GM12878 (cell line): Measurements from ENCODE around the gene RAP1GAP. TPM values are rescaled to one million over a fixed set of nuclear protein-coding genes. Genes with fewer than 3 reads are reported as not detected.

Experiments
- ATAC-seq: fragments of 200-7000 bp; cut with Tn5 transposase; 3 replicates; pipeline ENCODE4 v1.9.1; 2020; ENCODE audit warnings: mild to moderate bottlenecking, moderate library complexity
- BruUV-seq: library from RNA; stranded (reverse); fragments of 400-500 nt; replicated peaks from 2 replicates; lab custom pipeline; 2021; lab: Mats Ljungman, UMichigan
- CTCF ChIA-PET: fragments of 300-600 bp; sonication (Branson Sonifier 250); formaldehyde crosslinking; extraction: SDS; loops from one replicate; lab custom pipeline; 2021; ENCODE audit warnings: inconsistent platforms; lab: Yijun Ruan, JAX
- POLR2A ChIA-PET: fragments of 350-600 bp; formaldehyde crosslinking; extraction: SDS; loops from one replicate; lab custom pipeline; 2021; ENCODE audit warnings: inconsistent platforms; lab: Charles Lee
- RAD21 ChIA-PET: fragments of 300-600 bp; sonication (Branson Sonifier 250); formaldehyde crosslinking; loops from one replicate; lab custom pipeline; 2023; ENCODE audit warnings: antibody characterized with exemption; ENCODE audit not compliant: unreplicated experiment; lab: Charles Lee
- SMC1A ChIA-PET: fragments of 300-600 bp; sonication (Branson Sonifier 250); formaldehyde crosslinking; loops from one replicate; lab custom pipeline; 2023; ENCODE audit not compliant: unreplicated experiment, uncharacterized antibody; lab: Charles Lee
- DNase-seq: peaks from one replicate; pipeline ENCODE4 v3.0.0-alpha.2; 2011; ENCODE audit warnings: low read depth, low spot score
- FAIRE-seq: peaks from 3 replicates; lab custom pipeline; 2011; peaks lifted over from hg19 to GRCh38; lab: Jason Lieb, UNC
- H2AFZ ChIP-seq: 2 replicates; pipeline ENCODE4 v1.6.0; 2011; ENCODE audit warnings: low read depth, low read length, control low read depth; ENCODE audit not compliant: control insufficient read depth
- H3K27ac ChIP-seq: 2 replicates; pipeline ENCODE4 v1.5.1; 2011; ENCODE audit warnings: control low read depth; ENCODE audit not compliant: control insufficient read depth, insufficient read depth
- H3K27me3 ChIP-seq, 2 experiments: replicated peaks in 1 of 2; 2 replicates each; pipeline versions ENCODE4 v1.6.0 to v1.6.1; 2011; ENCODE audit warnings: low read length in 1 of 2; ENCODE audit not compliant: control insufficient read depth in 2 of 2, insufficient read depth in 2 of 2
- H3K36me3 ChIP-seq, 2 experiments: 2 replicates each; pipeline ENCODE4 v1.5.1; 2011; ENCODE audit warnings: low read length in 1 of 2; ENCODE audit not compliant: control insufficient read depth in 2 of 2, insufficient read depth in 2 of 2
- H3K4me1 ChIP-seq: 2 replicates; pipeline ENCODE4 v1.6.1; 2011; ENCODE audit warnings: mild to moderate bottlenecking, low read length, moderate library complexity, mixed read lengths; ENCODE audit not compliant: control insufficient read depth, insufficient read depth
- H3K4me2 ChIP-seq: 2 replicates; pipeline ENCODE4 v1.6.0; 2011; ENCODE audit warnings: control low read depth; ENCODE audit not compliant: control insufficient read depth, insufficient read depth
- H3K4me3 ChIP-seq: fragments of 200-600 bp; sonication (generic); 2 replicates; pipeline ENCODE4 v1.5.1; 2016
- H3K79me2 ChIP-seq: 2 replicates; pipeline ENCODE4 v1.6.0; 2011; ENCODE audit warnings: low read length; ENCODE audit not compliant: control insufficient read depth, insufficient read depth
- H3K9ac ChIP-seq: 2 replicates; pipeline ENCODE4 v1.8.0; 2011; ENCODE audit warnings: low read length, control low read depth, mixed read lengths; ENCODE audit not compliant: control insufficient read depth, insufficient read depth
- H3K9me3 ChIP-seq: replicated peaks from 3 replicates; pipeline ENCODE4 v1.5.1; 2011; ENCODE audit warnings: mild to moderate bottlenecking, low read length; ENCODE audit not compliant: control insufficient read depth, insufficient read depth
- H4K20me1 ChIP-seq: 2 replicates; pipeline ENCODE4 v1.6.0; 2011; ENCODE audit not compliant: control insufficient read depth, insufficient read depth
- BHLHE40 ChIP-seq, 2 experiments: fragments of 450-650 bp in 1 of 2; IDR thresholded peaks; 2 replicates each; pipeline ENCODE4 v1.6.1; 2011 to 2017; ENCODE audit warnings: low read depth in 2 of 2, borderline replicate concordance in 1 of 2, improper control_type of control experiment in 1 of 2, low read length in 1 of 2, mild to moderate bottlenecking in 1 of 2
- ESRRA ChIP-seq: IDR thresholded peaks from 2 replicates; pipeline ENCODE4 v1.6.1; 2012; ENCODE audit warnings: mild to moderate bottlenecking, low read length, improper control_type of control experiment
- IKZF1 ChIP-seq: fragments of 450-650 bp; conservative IDR thresholded peaks from 2 replicates; pipeline ENCODE4 v1.6.1; 2017; ENCODE audit warnings: antibody characterized with exemption, mild to moderate bottlenecking
- IKZF2 ChIP-seq, 2 experiments: fragments of 450-650 bp; IDR thresholded peaks; 2 replicates each; pipeline ENCODE4 v1.6.1; 2017; ENCODE audit warnings: mild to moderate bottlenecking in 2 of 2, moderate library complexity in 2 of 2
- MEF2B ChIP-seq: fragments of 450-650 bp; IDR thresholded peaks from 2 replicates; pipeline ENCODE4 v1.6.1; 2018; ENCODE audit warnings: mild to moderate bottlenecking, moderate library complexity; ENCODE audit not compliant: partially characterized antibody, poor library complexity, severe bottlenecking
- MYC ChIP-seq: IDR thresholded peaks from 2 replicates; pipeline ENCODE4 v1.6.1; 2011; ENCODE audit warnings: mild to moderate bottlenecking, low read length, moderate library complexity, inconsistent platforms; ENCODE audit not compliant: insufficient read depth, insufficient replicate concordance, insufficient read length, severe bottlenecking
- PML ChIP-seq: IDR thresholded peaks from 2 replicates; pipeline ENCODE4 v1.6.1; 2012; ENCODE audit warnings: low read length, inconsistent platforms
- RAD51 ChIP-seq: fragments of 450-650 bp; IDR thresholded peaks from 2 replicates; pipeline ENCODE4 v1.6.1; 2016; ENCODE audit warnings: moderate library complexity, mild to moderate bottlenecking, inconsistent platforms
- RBBP5 ChIP-seq: fragments of 200-600 bp; sonication (generic); conservative IDR thresholded peaks from 2 replicates; pipeline ENCODE4 v1.6.1; 2016
- SP1 ChIP-seq: IDR thresholded peaks from one replicate; pipeline ENCODE4 v1.6.1; 2011; ENCODE audit warnings: low read depth, low read length
- YBX1 ChIP-seq: fragments of 450-650 bp; IDR thresholded peaks from 2 replicates; pipeline ENCODE4 v1.6.1; 2016; ENCODE audit warnings: antibody characterized with exemption
- ZNF207 ChIP-seq: fragments of 450-650 bp; IDR thresholded peaks from 2 replicates; pipeline ENCODE4 v1.6.1; 2014; ENCODE audit warnings: antibody characterized with exemption, mild to moderate bottlenecking, borderline replicate concordance
- ZNF622 ChIP-seq: fragments of 450-650 bp; IDR thresholded peaks from 2 replicates; pipeline ENCODE4 v1.6.1; 2017; ENCODE audit warnings: mild to moderate bottlenecking, inconsistent platforms
- WGBS: methylation state at CpG from one replicate; pipeline ENCODE4 v1.1.6; 2016; ENCODE audit warnings: low lambda C conversion rate; ENCODE audit not compliant: insufficient replicate concordance, insufficient coverage; ENCODE audit errors: missing lambda C conversion rate; 5-methylcytosine and 5-hydroxymethylcytosine counted together
- in situ Hi-C: fragments of 300-500 bp; cut with MboI; formaldehyde crosslinking; loops from 9 replicates; pipeline ENCODE4 v1.14.3; 2018; ENCODE audit warnings: mixed read lengths
- intact Hi-C: fragments of 100-400 bp; cut with micrococcal nuclease; formaldehyde crosslinking; loops from one replicate; pipeline ENCODE4 v1.14.2; 2022; ENCODE audit not compliant: unreplicated experiment
- polyA plus RNA-seq, 11 experiments: library from polyadenylated mRNA; depleted of rRNA in 4 of 11; unstranded in 6 of 11; stranded (reverse) in 5 of 11; fragments of >200 nt; fragmentation: Nextera tagmentation in 4 of 11; fragmentation: Illumina TruSeq in 1 of 11; extraction: Ambion mirVana in 4 of 11; extraction: Trizol in 1 of 11; gene quantifications; 1 replicate in 1 of 11; 2 replicates in 10 of 11; pipeline versions ENCODE4 v1.2.1 to v1.2.3, GENCODE V29; 2011 to 2016; ENCODE audit warnings: inconsistent platforms in 2 of 11, missing spikeins in 2 of 11, low read depth in 1 of 11
- total RNA-seq, 4 experiments: library from RNA; depleted of rRNA in 3 of 4; stranded (reverse); fragments of >200 nt in 3 of 4; fragmentation: Illumina TruSeq in 1 of 4; extraction: Trizol in 1 of 4; gene quantifications; 2 replicates each; pipeline versions ENCODE4 v1.2.1 to v1.2.3, GENCODE V29; 2013 to 2021
- TF ChIP-seq, protein P1 (sequence below): fragments of 450-650 bp; formaldehyde crosslinking; IDR thresholded peaks from 2 replicates; pipeline ENCODE4 v1.4.0; 2020; ENCODE audit warnings: mild to moderate bottlenecking, moderate library complexity
- TF ChIP-seq, protein P2 (sequence below): IDR thresholded peaks from 2 replicates; pipeline ENCODE4 v1.6.1; 2012; ENCODE audit warnings: mild to moderate bottlenecking, low read depth, low read length

RAP1GAP gene
- total and polyA plus RNA-seq, 10 of the 15 experiments (the other 5 are each of a cell fraction or from before 2014, with no cell fraction given): 0.04 to 0.96 (median 0.09) TPM; not detected in 3

DNA sequence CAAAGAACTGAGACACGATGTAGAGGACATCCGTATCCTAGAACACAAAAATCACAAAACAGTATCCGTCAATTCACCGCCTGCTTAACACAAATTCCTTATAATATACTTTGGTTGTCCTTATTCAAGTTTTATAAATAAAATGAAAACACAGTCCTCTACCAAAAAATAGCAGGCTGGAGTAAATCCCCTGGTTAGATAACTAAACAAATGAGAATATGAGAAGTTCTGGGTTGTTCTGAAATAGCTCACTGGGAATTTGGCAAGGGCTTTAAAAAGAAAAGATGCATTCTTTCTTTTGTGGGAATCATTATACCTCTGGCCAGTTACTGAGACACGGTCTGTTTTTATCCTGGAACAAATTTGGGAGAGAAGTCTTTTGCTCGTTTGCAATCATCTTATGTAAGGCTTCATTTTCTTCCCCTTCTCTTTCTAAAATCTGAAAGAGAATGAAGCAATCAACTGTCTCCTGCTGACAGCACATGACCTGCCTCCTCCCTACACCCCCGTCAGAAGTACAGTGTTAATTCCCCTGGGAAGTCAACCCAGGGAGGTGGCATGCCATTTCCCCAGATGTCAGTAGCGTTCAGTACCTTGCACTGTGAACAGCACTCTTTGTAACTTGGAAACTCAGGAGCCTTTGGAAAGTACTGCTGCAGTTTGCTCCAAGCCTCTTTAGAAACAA lies 37.1 kb upstream of the RAP1GAP start:
- RAD21 ChIA-PET: interaction anchor here (2.1 kb wide), 1 partner anchor 75 kb away, joined by 5 read pairs; no protein-coding TSS in a partner anchor
- no peaks in the 10 kb centered on the region for H3K9me3 ChIP-seq
- no peak overlapping the region for H3K9ac ChIP-seq
- intact Hi-C loops (no loop called here), in situ Hi-C loops (loop anchor here (25.0 kb wide), 1 partner anchor 944 kb away; no protein-coding TSS in a partner anchor)
- WGBS: 64% methylated on average over 8 of the region's 8 CpGs
- H3K4me2 ChIP-seq: no peak overlapping the region
- no peak overlapping the region for H2AFZ ChIP-seq
- CTCF ChIA-PET: interaction anchor here (0.6 to 1.2 kb wide), 3 partner anchors 14 to 475 kb away, joined by 3 to 5 read pairs (median 5); no protein-coding TSS in a partner anchor
- H3K4me1 ChIP-seq: no peaks in the 10 kb centered on the region
- peaks cover 7 to 46% of the 10 kb centered on the region in 2 experiments for H3K36me3 ChIP-seq
- POLR2A ChIA-PET: interaction anchor here (0.6 to 2.1 kb wide), 2 partner anchors 51 to 76 kb away, joined by 3 to 5 read pairs; no protein-coding TSS in a partner anchor
- no peaks in the 10 kb centered on the region for H4K20me1 ChIP-seq
- FAIRE-seq (no peak), ATAC-seq (no peak), DNase-seq (no peak)
- H3K4me3 ChIP-seq: no peak overlapping the region
- no peaks in the 10 kb centered on the region; the same call in 1 of the 2 replicates for H3K79me2 ChIP-seq
- TF ChIP-seq ZNF207 (no peak), BHLHE40 (IDR thresholded peaks at IDR 0.05; ENCODE audit: borderline replicate concordance in 1 of 2, low read depth in 2 of 2, low read length in 1 of 2) (peak; percentile 41 to 49; a peak in 2 of 4 replicates), MYC (no peak), ZNF622 (no peak), YBX1 (no peak), RAD51 (peak; percentile 65; the same call in 1 of the 2 replicates), ESRRA (no peak), SP1 (no peak), IKZF2 (IDR thresholded peaks at IDR 0.05) (0 out of 4 replicates have a peak, but pooled peaks of 1 of the 2 experiments have one; percentile 13), IKZF1 (no peak), MEF2B (peak; percentile 87), PML (no peak), RBBP5 (no peak)
- TF ChIP-seq, protein P1, sequence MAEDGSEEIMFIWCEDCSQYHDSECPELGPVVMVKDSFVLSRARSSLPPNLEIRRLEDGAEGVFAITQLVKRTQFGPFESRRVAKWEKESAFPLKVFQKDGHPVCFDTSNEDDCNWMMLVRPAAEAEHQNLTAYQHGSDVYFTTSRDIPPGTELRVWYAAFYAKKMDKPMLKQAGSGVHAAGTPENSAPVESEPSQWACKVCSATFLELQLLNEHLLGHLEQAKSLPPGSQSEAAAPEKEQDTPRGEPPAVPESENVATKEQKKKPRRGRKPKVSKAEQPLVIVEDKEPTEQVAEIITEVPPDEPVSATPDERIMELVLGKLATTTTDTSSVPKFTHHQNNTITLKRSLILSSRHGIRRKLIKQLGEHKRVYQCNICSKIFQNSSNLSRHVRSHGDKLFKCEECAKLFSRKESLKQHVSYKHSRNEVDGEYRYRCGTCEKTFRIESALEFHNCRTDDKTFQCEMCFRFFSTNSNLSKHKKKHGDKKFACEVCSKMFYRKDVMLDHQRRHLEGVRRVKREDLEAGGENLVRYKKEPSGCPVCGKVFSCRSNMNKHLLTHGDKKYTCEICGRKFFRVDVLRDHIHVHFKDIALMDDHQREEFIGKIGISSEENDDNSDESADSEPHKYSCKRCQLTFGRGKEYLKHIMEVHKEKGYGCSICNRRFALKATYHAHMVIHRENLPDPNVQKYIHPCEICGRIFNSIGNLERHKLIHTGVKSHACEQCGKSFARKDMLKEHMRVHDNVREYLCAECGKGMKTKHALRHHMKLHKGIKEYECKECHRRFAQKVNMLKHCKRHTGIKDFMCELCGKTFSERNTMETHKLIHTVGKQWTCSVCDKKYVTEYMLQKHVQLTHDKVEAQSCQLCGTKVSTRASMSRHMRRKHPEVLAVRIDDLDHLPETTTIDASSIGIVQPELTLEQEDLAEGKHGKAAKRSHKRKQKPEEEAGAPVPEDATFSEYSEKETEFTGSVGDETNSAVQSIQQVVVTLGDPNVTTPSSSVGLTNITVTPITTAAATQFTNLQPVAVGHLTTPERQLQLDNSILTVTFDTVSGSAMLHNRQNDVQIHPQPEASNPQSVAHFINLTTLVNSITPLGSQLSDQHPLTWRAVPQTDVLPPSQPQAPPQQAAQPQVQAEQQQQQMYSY (CRISPR knock-in tag): no peak
- TF ChIP-seq, protein P2, sequence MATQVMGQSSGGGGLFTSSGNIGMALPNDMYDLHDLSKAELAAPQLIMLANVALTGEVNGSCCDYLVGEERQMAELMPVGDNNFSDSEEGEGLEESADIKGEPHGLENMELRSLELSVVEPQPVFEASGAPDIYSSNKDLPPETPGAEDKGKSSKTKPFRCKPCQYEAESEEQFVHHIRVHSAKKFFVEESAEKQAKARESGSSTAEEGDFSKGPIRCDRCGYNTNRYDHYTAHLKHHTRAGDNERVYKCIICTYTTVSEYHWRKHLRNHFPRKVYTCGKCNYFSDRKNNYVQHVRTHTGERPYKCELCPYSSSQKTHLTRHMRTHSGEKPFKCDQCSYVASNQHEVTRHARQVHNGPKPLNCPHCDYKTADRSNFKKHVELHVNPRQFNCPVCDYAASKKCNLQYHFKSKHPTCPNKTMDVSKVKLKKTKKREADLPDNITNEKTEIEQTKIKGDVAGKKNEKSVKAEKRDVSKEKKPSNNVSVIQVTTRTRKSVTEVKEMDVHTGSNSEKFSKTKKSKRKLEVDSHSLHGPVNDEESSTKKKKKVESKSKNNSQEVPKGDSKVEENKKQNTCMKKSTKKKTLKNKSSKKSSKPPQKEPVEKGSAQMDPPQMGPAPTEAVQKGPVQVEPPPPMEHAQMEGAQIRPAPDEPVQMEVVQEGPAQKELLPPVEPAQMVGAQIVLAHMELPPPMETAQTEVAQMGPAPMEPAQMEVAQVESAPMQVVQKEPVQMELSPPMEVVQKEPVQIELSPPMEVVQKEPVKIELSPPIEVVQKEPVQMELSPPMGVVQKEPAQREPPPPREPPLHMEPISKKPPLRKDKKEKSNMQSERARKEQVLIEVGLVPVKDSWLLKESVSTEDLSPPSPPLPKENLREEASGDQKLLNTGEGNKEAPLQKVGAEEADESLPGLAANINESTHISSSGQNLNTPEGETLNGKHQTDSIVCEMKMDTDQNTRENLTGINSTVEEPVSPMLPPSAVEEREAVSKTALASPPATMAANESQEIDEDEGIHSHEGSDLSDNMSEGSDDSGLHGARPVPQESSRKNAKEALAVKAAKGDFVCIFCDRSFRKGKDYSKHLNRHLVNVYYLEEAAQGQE: peak; percentile 56; the same call in 1 of the 2 replicates
- TF ChIP-seq, all 136 proteins: peak for 5
- H3K27ac ChIP-seq: no peak overlapping the region
- no peaks in the 10 kb centered on the region for H3K27me3 ChIP-seq
- no TSS peak for BruUV-seq
- SMC1A ChIA-PET: interaction anchor here (0.9 to 1.8 kb wide), 5 partner anchors 8 to 318 kb away, joined by 3 to 9 read pairs (median 6); partner anchors contain the start of gene USP48
